GM23338 (cell line): ENCODE results near the gene AMELY. TPM values are rescaled to one million over a fixed set of nuclear protein-coding genes. Genes with fewer than 3 reads are reported as not detected.

Experiments used
- ATAC-seq: fragments of 200-7000 bp; cut with Tn5 transposase; 3 replicates; pipeline ENCODE4 v1.9.1; 2020
- DNase-seq: peaks from one replicate; pipeline ENCODE4 v3.0.0-alpha.2; 2015; ENCODE audit warnings: low spot score
- H2AFZ ChIP-seq: fragments of 200-600 bp; sonication (generic); 2 replicates; pipeline ENCODE4 v1.8.0; 2016; ENCODE audit warnings: antibody characterized with exemption, mild to moderate bottlenecking, moderate library complexity
- H3F3A ChIP-seq: fragments of 200-600 bp; sonication (generic); replicated peaks from 2 replicates; pipeline ENCODE4 v1.8.0; 2017; ENCODE audit warnings: antibody characterized with exemption, mixed run types, low read depth
- H3K27ac ChIP-seq: fragments of 200-600 bp; sonication (generic); 2 replicates; pipeline ENCODE4 v1.6.1; 2016; ENCODE audit warnings: low read depth
- H3K27me3 ChIP-seq: fragments of 200-600 bp; sonication (generic); 2 replicates; pipeline ENCODE4 v1.8.0; 2016; ENCODE audit warnings: mild to moderate bottlenecking, mixed run types, moderate library complexity; ENCODE audit not compliant: insufficient read depth
- H3K36me3 ChIP-seq: fragments of 200-600 bp; sonication (generic); 2 replicates; pipeline ENCODE4 v1.8.0; 2016; ENCODE audit warnings: mild to moderate bottlenecking; ENCODE audit not compliant: insufficient read depth
- H3K4me1 ChIP-seq: fragments of 200-600 bp; sonication (generic); 2 replicates; pipeline ENCODE4 v1.8.0; 2016; ENCODE audit warnings: mild to moderate bottlenecking, moderate library complexity; ENCODE audit not compliant: insufficient read depth
- H3K4me2 ChIP-seq: fragments of 200-600 bp; sonication (generic); 2 replicates; pipeline ENCODE4 v1.7.1; 2017; ENCODE audit warnings: mixed run types
- H3K4me3 ChIP-seq: fragments of 200-600 bp; sonication (generic); 2 replicates; pipeline ENCODE4 v1.6.1; 2016; ENCODE audit warnings: mixed run types
- H3K79me2 ChIP-seq: fragments of 200-600 bp; sonication (generic); replicated peaks from 2 replicates; pipeline ENCODE4 v1.8.0; 2017; ENCODE audit warnings: mild to moderate bottlenecking; ENCODE audit not compliant: insufficient read depth
- H3K9me2 ChIP-seq: fragments of 200-600 bp; sonication (generic); 2 replicates; pipeline ENCODE4 v1.8.0; 2017; ENCODE audit not compliant: insufficient read depth
- H4K20me1 ChIP-seq: fragments of 200-600 bp; sonication (generic); replicated peaks from 2 replicates; pipeline ENCODE4 v1.8.0; 2017; ENCODE audit warnings: mild to moderate bottlenecking; ENCODE audit not compliant: insufficient read depth
- H3K27ac Mint-ChIP-seq: 2 replicates; pipeline ENCODE4 v1.8.0; 2020; ENCODE audit warnings: inconsistent platforms, mild to moderate bottlenecking, moderate library complexity, mixed read lengths
- H3K27me3 Mint-ChIP-seq: 3 replicates; pipeline ENCODE4 v1.8.0; 2022; ENCODE audit warnings: low read depth, mild to moderate bottlenecking, moderate library complexity, mixed read lengths, inconsistent platforms; ENCODE audit not compliant: insufficient read depth, poor library complexity
- H3K36me3 Mint-ChIP-seq: 3 replicates; pipeline ENCODE4 v1.8.0; 2021; ENCODE audit warnings: low read depth, mild to moderate bottlenecking, inconsistent platforms, moderate library complexity, mixed read lengths
- H3K4me1 Mint-ChIP-seq: 3 replicates; pipeline ENCODE4 v1.8.0; 2020; ENCODE audit warnings: mild to moderate bottlenecking, inconsistent platforms, mixed read lengths
- H3K4me3 Mint-ChIP-seq: 3 replicates; pipeline ENCODE4 v1.8.0; 2021; ENCODE audit warnings: moderate library complexity, mild to moderate bottlenecking, inconsistent platforms, mixed read lengths
- H3K9me3 Mint-ChIP-seq: 3 replicates; pipeline ENCODE4 v1.8.0; 2020; ENCODE audit warnings: moderate library complexity, mild to moderate bottlenecking, inconsistent platforms, mixed read lengths
- CREB1 ChIP-seq: fragments of 250-450 bp; sonication (Bioruptor Pico); IDR thresholded peaks from 2 replicates; pipeline ENCODE4 v1.5.0; 2020; ENCODE audit warnings: low read depth, mild to moderate bottlenecking, moderate library complexity
- EZH2 ChIP-seq: fragments of 200-600 bp; sonication (generic); IDR thresholded peaks from one replicate; pipeline ENCODE4 v1.8.0; 2017; ENCODE audit warnings: antibody characterized with exemption, mild to moderate bottlenecking, low read depth; ENCODE audit not compliant: unreplicated experiment
- EZH2phosphoT487 ChIP-seq: fragments of 200-600 bp; sonication (generic); IDR thresholded peaks from one replicate; pipeline ENCODE4 v1.8.1; 2018; ENCODE audit warnings: antibody characterized with exemption; ENCODE audit not compliant: unreplicated experiment
- JUNB ChIP-seq: IDR thresholded peaks from one replicate; pipeline ENCODE4 v1.6.1; 2016; ENCODE audit warnings: antibody characterized with exemption; ENCODE audit not compliant: unreplicated experiment
- NANOG ChIP-seq: IDR thresholded peaks from 2 replicates; pipeline ENCODE4 v1.6.1; 2016; ENCODE audit warnings: antibody characterized with exemption, borderline replicate concordance
- POLR2AphosphoS5 ChIP-seq: IDR thresholded peaks from 2 replicates; pipeline ENCODE4 v1.6.1; 2016; ENCODE audit warnings: antibody characterized with exemption, low read depth
- STAT1 ChIP-seq: IDR thresholded peaks from one replicate; pipeline ENCODE4 v1.6.1; 2016; ENCODE audit warnings: antibody characterized with exemption; ENCODE audit not compliant: unreplicated experiment
- ZNF114 ChIP-seq: fragments of 250-450 bp; sonication (Bioruptor Pico); IDR thresholded peaks from 2 replicates; pipeline ENCODE4 v1.5.0; 2020; ENCODE audit warnings: mild to moderate bottlenecking, moderate library complexity
- ZNF331 ChIP-seq: fragments of 250-450 bp; sonication (Bioruptor Pico); IDR thresholded peaks from 2 replicates; pipeline ENCODE4 v1.5.0; 2020; ENCODE audit warnings: low read depth, mild to moderate bottlenecking, moderate library complexity
- long read RNA-seq: library from polyadenylated mRNA; unstranded; transcript quantifications from one replicate; pipeline ENCODE4 v2.0.0, GENCODE V29; 2020; ENCODE audit not compliant: unreplicated experiment
- polyA plus RNA-seq: library from polyadenylated mRNA; unstranded; fragments of >200 nt; fragmentation: Nextera tagmentation; extraction: Ambion mirVana; gene quantifications from 2 replicates; pipeline ENCODE4 v1.2.1, GENCODE V29; 2016
- total RNA-seq: library from RNA; depleted of rRNA; stranded (reverse); fragments of >200 nt; shearing (Covaris generic); gene quantifications from 2 replicates; pipeline ENCODE4 v1.2.3, GENCODE V29; 2014; rRNA removed
- TF ChIP-seq, protein P1 (sequence below): IDR thresholded peaks from one replicate; pipeline ENCODE4 v1.6.1; 2018; ENCODE audit warnings: antibody characterized with exemption; ENCODE audit not compliant: unreplicated experiment
- TF ChIP-seq, protein P2 (sequence below), 2 experiments: fragments of 200-600 bp in 1 of 2; sonication (generic) in 1 of 2; conservative IDR thresholded peaks; 2 replicates each; pipeline versions ENCODE4 v1.5.1 to v1.6.1; 2016 to 2017; ENCODE audit warnings: antibody characterized with exemption in 2 of 2, low read depth in 2 of 2, mild to moderate bottlenecking in 2 of 2, moderate library complexity in 1 of 2
- TF ChIP-seq, protein P3 (sequence below): IDR thresholded peaks from 2 replicates; pipeline ENCODE4 v1.6.1; 2016; ENCODE audit warnings: antibody characterized with exemption
- TF ChIP-seq, protein P4 (sequence below): fragments of 250-450 bp; sonication (Bioruptor Pico); IDR thresholded peaks from 2 replicates; pipeline ENCODE4 v1.5.0; 2020; ENCODE audit warnings: mild to moderate bottlenecking, moderate library complexity

Gene AMELY, protein sequence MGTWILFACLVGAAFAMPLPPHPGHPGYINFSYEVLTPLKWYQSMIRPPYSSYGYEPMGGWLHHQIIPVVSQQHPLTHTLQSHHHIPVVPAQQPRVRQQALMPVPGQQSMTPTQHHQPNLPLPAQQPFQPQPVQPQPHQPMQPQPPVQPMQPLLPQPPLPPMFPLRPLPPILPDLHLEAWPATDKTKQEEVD
- total RNA-seq: not detected in 2 replicates
- not detected in 2 replicates for polyA plus RNA-seq
- long read RNA-seq: 0 reads

DNA sequence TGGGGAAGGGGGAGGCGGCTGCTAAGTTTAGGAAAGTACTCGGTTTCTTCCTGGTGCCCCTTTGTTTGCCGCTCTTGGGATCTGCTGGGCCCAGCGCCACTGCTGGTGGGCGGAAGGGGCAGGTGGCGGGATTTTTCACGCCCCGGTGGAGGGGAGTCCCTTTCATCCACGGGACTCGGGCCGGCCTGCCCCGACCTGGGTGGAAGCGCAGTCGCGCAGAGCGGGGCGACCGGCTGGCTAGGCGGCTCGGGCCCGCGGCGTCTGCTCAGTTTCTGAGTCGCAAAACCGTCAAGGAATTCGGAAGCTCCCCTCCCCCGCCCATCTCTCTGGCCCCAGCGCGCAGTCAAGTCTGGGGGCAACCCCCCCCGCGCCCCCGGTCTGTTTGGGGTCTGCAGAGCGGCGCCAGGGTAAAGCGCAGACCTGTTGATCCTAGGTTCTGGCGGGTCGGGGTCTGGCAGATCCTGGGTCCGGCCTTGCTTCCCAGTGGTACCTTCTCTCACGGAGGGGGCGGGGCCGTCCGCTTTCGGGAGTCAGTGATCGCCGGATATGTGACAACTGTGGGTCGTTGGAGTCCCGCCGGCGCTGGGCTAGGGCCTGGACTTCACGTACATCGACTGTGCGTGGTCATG lies at the start of gene AMELY:
TSS of gene AMELY (minus strand) at position 500 of the 629 bp plus-strand sequence. CDS start 39,144 bp downstream, outside the sequence.
- Histone ChIP-seq H3K36me3 (no peaks in the 10 kb centered on the region), H3K27me3 (peaks cover 28% of the 10 kb centered on the region; the same call in 1 of the 2 replicates), H3F3A (no peaks in the 10 kb centered on the region), H3K9me2 (no peaks in the 10 kb centered on the region), H4K20me1 (0 out of 2 replicates have a peak, but pooled peaks cover 5% of the 10 kb centered on the region), H3K4me1 (peaks cover 5% of the 10 kb centered on the region), H3K4me2 (peak within 1 kb of the TSS; percentile 82), H2AFZ (no peak within 1 kb of the TSS), H3K27ac (no peak within 1 kb of the TSS), H3K4me3 (peak within 1 kb of the TSS; percentile 68), H3K79me2 (peaks cover 20% of the 10 kb centered on the region)
- peak; percentile 23 for ATAC-seq
- H3K27ac Mint-ChIP-seq: no peak within 1 kb of the TSS
- H3K36me3 Mint-ChIP-seq: peaks cover 35% of the 10 kb centered on the region
- peak; percentile 65 for DNase-seq
- peak within 1 kb of the TSS; percentile 86 for H3K4me3 Mint-ChIP-seq
- peaks cover 22% of the 10 kb centered on the region for H3K4me1 Mint-ChIP-seq
- H3K27me3 Mint-ChIP-seq: peaks cover 10% of the 10 kb centered on the region
- H3K9me3 Mint-ChIP-seq: no peaks in the 10 kb centered on the region
- TF ChIP-seq, protein P1, sequence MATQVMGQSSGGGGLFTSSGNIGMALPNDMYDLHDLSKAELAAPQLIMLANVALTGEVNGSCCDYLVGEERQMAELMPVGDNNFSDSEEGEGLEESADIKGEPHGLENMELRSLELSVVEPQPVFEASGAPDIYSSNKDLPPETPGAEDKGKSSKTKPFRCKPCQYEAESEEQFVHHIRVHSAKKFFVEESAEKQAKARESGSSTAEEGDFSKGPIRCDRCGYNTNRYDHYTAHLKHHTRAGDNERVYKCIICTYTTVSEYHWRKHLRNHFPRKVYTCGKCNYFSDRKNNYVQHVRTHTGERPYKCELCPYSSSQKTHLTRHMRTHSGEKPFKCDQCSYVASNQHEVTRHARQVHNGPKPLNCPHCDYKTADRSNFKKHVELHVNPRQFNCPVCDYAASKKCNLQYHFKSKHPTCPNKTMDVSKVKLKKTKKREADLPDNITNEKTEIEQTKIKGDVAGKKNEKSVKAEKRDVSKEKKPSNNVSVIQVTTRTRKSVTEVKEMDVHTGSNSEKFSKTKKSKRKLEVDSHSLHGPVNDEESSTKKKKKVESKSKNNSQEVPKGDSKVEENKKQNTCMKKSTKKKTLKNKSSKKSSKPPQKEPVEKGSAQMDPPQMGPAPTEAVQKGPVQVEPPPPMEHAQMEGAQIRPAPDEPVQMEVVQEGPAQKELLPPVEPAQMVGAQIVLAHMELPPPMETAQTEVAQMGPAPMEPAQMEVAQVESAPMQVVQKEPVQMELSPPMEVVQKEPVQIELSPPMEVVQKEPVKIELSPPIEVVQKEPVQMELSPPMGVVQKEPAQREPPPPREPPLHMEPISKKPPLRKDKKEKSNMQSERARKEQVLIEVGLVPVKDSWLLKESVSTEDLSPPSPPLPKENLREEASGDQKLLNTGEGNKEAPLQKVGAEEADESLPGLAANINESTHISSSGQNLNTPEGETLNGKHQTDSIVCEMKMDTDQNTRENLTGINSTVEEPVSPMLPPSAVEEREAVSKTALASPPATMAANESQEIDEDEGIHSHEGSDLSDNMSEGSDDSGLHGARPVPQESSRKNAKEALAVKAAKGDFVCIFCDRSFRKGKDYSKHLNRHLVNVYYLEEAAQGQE: no peak
- TF ChIP-seq NANOG: no peak
- TF ChIP-seq JUNB: no peak
- TF ChIP-seq, protein P2, sequence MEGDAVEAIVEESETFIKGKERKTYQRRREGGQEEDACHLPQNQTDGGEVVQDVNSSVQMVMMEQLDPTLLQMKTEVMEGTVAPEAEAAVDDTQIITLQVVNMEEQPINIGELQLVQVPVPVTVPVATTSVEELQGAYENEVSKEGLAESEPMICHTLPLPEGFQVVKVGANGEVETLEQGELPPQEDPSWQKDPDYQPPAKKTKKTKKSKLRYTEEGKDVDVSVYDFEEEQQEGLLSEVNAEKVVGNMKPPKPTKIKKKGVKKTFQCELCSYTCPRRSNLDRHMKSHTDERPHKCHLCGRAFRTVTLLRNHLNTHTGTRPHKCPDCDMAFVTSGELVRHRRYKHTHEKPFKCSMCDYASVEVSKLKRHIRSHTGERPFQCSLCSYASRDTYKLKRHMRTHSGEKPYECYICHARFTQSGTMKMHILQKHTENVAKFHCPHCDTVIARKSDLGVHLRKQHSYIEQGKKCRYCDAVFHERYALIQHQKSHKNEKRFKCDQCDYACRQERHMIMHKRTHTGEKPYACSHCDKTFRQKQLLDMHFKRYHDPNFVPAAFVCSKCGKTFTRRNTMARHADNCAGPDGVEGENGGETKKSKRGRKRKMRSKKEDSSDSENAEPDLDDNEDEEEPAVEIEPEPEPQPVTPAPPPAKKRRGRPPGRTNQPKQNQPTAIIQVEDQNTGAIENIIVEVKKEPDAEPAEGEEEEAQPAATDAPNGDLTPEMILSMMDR (conservative IDR thresholded peaks at IDR 0.05; ENCODE audit: low read depth in 2 of 2): no peak
- no peak for TF ChIP-seq CREB1 (CRISPR knock-in tag)
- TF ChIP-seq ZNF331: no peak
- TF ChIP-seq EZH2phosphoT487: no peak
- TF ChIP-seq, protein P3, sequence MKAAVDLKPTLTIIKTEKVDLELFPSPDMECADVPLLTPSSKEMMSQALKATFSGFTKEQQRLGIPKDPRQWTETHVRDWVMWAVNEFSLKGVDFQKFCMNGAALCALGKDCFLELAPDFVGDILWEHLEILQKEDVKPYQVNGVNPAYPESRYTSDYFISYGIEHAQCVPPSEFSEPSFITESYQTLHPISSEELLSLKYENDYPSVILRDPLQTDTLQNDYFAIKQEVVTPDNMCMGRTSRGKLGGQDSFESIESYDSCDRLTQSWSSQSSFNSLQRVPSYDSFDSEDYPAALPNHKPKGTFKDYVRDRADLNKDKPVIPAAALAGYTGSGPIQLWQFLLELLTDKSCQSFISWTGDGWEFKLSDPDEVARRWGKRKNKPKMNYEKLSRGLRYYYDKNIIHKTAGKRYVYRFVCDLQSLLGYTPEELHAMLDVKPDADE: no peak
- TF ChIP-seq ZNF114 (CRISPR knock-in tag): no peak
- no peak for TF ChIP-seq POLR2AphosphoS5
- TF ChIP-seq EZH2: no peak
- TF ChIP-seq, protein P4, sequence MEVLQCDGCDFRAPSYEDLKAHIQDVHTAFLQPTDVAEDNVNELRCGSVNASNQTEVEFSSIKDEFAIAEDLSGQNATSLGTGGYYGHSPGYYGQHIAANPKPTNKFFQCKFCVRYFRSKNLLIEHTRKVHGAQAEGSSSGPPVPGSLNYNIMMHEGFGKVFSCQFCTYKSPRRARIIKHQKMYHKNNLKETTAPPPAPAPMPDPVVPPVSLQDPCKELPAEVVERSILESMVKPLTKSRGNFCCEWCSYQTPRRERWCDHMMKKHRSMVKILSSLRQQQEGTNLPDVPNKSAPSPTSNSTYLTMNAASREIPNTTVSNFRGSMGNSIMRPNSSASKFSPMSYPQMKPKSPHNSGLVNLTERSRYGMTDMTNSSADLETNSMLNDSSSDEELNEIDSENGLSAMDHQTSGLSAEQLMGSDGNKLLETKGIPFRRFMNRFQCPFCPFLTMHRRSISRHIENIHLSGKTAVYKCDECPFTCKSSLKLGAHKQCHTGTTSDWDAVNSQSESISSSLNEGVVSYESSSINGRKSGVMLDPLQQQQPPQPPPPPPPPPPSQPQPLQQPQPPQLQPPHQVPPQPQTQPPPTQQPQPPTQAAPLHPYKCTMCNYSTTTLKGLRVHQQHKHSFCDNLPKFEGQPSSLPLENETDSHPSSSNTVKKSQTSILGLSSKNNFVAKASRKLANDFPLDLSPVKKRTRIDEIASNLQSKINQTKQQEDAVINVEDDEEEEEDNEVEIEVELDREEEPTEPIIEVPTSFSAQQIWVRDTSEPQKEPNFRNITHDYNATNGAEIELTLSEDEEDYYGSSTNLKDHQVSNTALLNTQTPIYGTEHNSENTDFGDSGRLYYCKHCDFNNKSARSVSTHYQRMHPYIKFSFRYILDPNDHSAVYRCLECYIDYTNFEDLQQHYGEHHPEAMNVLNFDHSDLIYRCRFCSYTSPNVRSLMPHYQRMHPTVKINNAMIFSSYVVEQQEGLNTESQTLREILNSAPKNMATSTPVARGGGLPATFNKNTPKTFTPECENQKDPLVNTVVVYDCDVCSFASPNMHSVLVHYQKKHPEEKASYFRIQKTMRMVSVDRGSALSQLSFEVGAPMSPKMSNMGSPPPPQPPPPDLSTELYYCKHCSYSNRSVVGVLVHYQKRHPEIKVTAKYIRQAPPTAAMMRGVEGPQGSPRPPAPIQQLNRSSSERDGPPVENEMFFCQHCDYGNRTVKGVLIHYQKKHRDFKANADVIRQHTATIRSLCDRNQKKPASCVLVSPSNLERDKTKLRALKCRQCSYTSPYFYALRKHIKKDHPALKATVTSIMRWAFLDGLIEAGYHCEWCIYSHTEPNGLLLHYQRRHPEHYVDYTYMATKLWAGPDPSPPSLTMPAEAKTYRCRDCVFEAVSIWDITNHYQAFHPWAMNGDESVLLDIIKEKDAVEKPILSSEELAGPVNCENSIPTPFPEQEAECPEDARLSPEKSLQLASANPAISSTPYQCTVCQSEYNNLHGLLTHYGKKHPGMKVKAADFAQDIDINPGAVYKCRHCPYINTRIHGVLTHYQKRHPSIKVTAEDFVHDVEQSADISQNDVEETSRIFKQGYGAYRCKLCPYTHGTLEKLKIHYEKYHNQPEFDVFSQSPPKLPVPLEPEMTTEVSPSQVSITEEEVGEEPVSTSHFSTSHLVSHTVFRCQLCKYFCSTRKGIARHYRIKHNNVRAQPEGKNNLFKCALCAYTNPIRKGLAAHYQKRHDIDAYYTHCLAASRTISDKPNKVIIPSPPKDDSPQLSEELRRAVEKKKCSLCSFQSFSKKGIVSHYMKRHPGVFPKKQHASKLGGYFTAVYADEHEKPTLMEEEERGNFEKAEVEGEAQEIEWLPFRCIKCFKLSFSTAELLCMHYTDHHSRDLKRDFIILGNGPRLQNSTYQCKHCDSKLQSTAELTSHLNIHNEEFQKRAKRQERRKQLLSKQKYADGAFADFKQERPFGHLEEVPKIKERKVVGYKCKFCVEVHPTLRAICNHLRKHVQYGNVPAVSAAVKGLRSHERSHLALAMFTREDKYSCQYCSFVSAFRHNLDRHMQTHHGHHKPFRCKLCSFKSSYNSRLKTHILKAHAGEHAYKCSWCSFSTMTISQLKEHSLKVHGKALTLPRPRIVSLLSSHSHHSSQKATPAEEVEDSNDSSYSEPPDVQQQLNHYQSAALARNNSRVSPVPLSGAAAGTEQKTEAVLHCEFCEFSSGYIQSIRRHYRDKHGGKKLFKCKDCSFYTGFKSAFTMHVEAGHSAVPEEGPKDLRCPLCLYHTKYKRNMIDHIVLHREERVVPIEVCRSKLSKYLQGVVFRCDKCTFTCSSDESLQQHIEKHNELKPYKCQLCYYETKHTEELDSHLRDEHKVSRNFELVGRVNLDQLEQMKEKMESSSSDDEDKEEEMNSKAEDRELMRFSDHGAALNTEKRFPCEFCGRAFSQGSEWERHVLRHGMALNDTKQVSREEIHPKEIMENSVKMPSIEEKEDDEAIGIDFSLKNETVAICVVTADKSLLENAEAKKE (CRISPR knock-in tag): no peak
- TF ChIP-seq STAT1: no peak
